ENCODE measurements around the gene NLGN3.
A peak's percentile ranks its signal among the peaks of the same experiment; 100 is the strongest.

NLGN3 gene

GRCh38 chrX:71144651-71145050 is at the start of gene NLGN3:
Gene NLGN3 (plus strand): TSS chrX:71144841. CDS start chrX:71147750, 2,909 bp downstream.
- no peak for DNase-seq

GRCh38 chrX:71095033-71095432 is 49.6 kb upstream of the NLGN3 start:
- no peak for DNase-seq

GRCh38 chrX:71095555-71095980 is 49.1 kb upstream of the NLGN3 start, which contains the start of gene FOXO4:
Gene FOXO4 (plus strand): TSS chrX:71095851. CDS start chrX:71096529, 678 bp downstream.
- peak; percentile 76 to 83 for DNase-seq

GRCh38 chrX:71095981-71096759 is 48.5 kb upstream of the NLGN3 start:
- DNase-seq: peak; percentile 56 to 67

GRCh38 chrX:71096760-71097032 is 47.9 kb upstream of the NLGN3 start:
- DNase-seq: no peak

- peak; percentile 66 to 79 for DNase-seq
These were observed 46.3 kb upstream of the NLGN3 start for GRCh38 chrX:71098302-71098701.

GRCh38 chrX:71098951-71099506 is 45.6 kb upstream of the NLGN3 start:
- DNase-seq: no peak

- no peak for DNase-seq
These were observed 44.9 kb upstream of the NLGN3 start for GRCh38 chrX:71099736-71100135.

- DNase-seq: no peak
These were observed 43.8 kb upstream of the NLGN3 start for GRCh38 chrX:71100581-71101505.

GRCh38 chrX:71102292-71102691 is 42.3 kb upstream of the NLGN3 start:
- no peak for DNase-seq

- DNase-seq: peak; percentile 86 to 87
These were observed 41.3 kb upstream of the NLGN3 start for GRCh38 chrX:71103110-71103983.

GRCh38 chrX:71105628-71106027 is 39.0 kb upstream of the NLGN3 start:
- no peak for DNase-seq

- DNase-seq: peak; percentile 9 to 24
These were observed 38.2 kb upstream of the NLGN3 start, which contains the start of gene CXorf65 for GRCh38 chrX:71106427-71106826. Gene CXorf65 (minus strand): TSS chrX:71106740. CDS start chrX:71106556, 184 bp downstream.

- no peak for DNase-seq
These were observed 37.4 kb upstream of the NLGN3 start for GRCh38 chrX:71107245-71107644.

GRCh38 chrX:71107762-71108360 is 36.8 kb upstream of the NLGN3 start:
- peak; percentile 47 to 68 for DNase-seq

GRCh38 chrX:71109051-71109450 is 35.6 kb upstream of the NLGN3 start:
- DNase-seq: no peak

GRCh38 chrX:71111141-71111843 is 33.3 kb upstream of the NLGN3 start, which contains the start of gene IL2RG:
Gene IL2RG (minus strand): TSS chrX:71111577. CDS start chrX:71111539, 38 bp downstream.
- peak; percentile 57 to 61 for DNase-seq

- DNase-seq: peak; percentile 38 to 52
These were observed 32.7 kb upstream of the NLGN3 start for GRCh38 chrX:71111921-71112431.

- DNase-seq: no peak
These were observed 27.3 kb upstream of the NLGN3 start for GRCh38 chrX:71117358-71117757.

- DNase-seq: peak; percentile 53 to 66
These were observed 26.3 kb upstream of the NLGN3 start, which contains the start of gene MED12 for GRCh38 chrX:71118032-71118984. Gene MED12 (plus strand): TSS chrX:71118596. CDS start chrX:71118755, 159 bp downstream.

Measured in Kasumi-1 (cell line).